Fibroblast of lung (primary cell): ENCODE measurements around the gene MAGI2.

Experiments
- EZH2 ChIP-seq: IDR thresholded peaks from 2 replicates; pipeline ENCODE4 v1.5.1; 2012; ENCODE audit warnings: low read length, control low read depth, mild to moderate bottlenecking; ENCODE audit errors: missing control alignments
- TF ChIP-seq, protein P1 (sequence below), 2 donors: IDR thresholded peaks in 1 of 2; conservative IDR thresholded peaks in 1 of 2; 1 replicate in 1 of 2; 2 replicates in 1 of 2; pipeline ENCODE4 v1.5.1; 2011 to 2012; ENCODE audit warnings: low read length in 2 of 2, control low read depth in 1 of 2, inconsistent platforms in 1 of 2, low read depth in 1 of 2, mild to moderate bottlenecking in 1 of 2

GRCh38 chr7:78247910-78248689 is 1205.4 kb downstream of the MAGI2 start:
- TF ChIP-seq, protein P1, sequence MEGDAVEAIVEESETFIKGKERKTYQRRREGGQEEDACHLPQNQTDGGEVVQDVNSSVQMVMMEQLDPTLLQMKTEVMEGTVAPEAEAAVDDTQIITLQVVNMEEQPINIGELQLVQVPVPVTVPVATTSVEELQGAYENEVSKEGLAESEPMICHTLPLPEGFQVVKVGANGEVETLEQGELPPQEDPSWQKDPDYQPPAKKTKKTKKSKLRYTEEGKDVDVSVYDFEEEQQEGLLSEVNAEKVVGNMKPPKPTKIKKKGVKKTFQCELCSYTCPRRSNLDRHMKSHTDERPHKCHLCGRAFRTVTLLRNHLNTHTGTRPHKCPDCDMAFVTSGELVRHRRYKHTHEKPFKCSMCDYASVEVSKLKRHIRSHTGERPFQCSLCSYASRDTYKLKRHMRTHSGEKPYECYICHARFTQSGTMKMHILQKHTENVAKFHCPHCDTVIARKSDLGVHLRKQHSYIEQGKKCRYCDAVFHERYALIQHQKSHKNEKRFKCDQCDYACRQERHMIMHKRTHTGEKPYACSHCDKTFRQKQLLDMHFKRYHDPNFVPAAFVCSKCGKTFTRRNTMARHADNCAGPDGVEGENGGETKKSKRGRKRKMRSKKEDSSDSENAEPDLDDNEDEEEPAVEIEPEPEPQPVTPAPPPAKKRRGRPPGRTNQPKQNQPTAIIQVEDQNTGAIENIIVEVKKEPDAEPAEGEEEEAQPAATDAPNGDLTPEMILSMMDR (conservative IDR thresholded peaks at IDR 0.05 in 1 of 2, IDR thresholded peaks at IDR 0.05 in 1 of 2; ENCODE audit: low read depth in 1 of 2, low read length in 2 of 2): no peak
- TF ChIP-seq EZH2: no peak
